OCI-LY7 (cell line): ENCODE data around the gene GNAO1.

Experiments used
- EZH2phosphoT487 ChIP-seq: fragments of 200-600 bp; sonication (generic); IDR thresholded peaks from 2 replicates; pipeline ENCODE4 v1.6.1; 2018; ENCODE audit warnings: low read depth, borderline replicate concordance, mild to moderate bottlenecking, mixed run types, antibody characterized with exemption, low read length, moderate library complexity, mixed read lengths
- TF ChIP-seq, protein P1 (sequence below): fragments of 200-600 bp; sonication (generic); conservative IDR thresholded peaks from 2 replicates; pipeline ENCODE4 v1.5.1; 2014; ENCODE audit warnings: mild to moderate bottlenecking, antibody characterized with exemption, low read length, moderate library complexity, mixed read lengths

DNA sequence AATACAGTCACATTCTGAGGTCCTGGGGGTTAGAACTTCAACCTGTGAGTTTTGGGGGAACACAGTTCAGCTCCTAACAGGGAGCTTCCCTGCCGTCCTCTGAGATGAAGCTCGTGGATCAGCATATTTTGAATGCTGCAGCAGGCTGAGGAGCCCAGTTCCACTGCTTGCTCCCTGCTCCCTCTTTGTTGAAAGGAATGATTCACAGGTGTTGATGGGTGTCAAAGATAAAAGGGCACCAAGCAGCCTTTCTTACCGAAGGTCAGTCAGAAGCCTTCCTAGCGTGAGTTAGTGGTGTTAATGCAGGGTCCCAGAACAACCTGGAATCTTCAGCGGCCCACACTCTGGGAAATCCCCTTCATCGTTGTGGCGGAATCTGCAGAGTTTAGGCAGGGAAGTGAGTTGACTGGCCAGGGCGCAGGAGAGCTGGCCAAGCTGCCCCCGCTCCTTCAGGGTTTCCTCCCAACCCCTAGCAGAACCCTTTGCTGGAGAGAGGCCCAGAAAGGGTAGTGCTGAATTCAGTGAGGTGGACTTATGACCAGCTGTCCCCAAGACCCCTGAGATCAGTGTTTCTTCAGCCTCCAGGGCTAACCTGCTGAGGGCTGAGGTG lies 114.8 kb downstream of the GNAO1 start:
- TF ChIP-seq, protein P1, sequence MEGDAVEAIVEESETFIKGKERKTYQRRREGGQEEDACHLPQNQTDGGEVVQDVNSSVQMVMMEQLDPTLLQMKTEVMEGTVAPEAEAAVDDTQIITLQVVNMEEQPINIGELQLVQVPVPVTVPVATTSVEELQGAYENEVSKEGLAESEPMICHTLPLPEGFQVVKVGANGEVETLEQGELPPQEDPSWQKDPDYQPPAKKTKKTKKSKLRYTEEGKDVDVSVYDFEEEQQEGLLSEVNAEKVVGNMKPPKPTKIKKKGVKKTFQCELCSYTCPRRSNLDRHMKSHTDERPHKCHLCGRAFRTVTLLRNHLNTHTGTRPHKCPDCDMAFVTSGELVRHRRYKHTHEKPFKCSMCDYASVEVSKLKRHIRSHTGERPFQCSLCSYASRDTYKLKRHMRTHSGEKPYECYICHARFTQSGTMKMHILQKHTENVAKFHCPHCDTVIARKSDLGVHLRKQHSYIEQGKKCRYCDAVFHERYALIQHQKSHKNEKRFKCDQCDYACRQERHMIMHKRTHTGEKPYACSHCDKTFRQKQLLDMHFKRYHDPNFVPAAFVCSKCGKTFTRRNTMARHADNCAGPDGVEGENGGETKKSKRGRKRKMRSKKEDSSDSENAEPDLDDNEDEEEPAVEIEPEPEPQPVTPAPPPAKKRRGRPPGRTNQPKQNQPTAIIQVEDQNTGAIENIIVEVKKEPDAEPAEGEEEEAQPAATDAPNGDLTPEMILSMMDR = no peak
- TF ChIP-seq EZH2phosphoT487 = no peak
